CD4-positive, alpha-beta T cell treated with Interleukin-6 at 100 ng/mL for 8 hours (primary cell): ENCODE results near the gene TPT1.
"Not testable (repeated sequence)": the region's sequence is repeated elsewhere in the genome, so short reads cannot be mapped to it uniquely, and the experiment has no call there.

Experiments
- DNase-seq: peaks from one replicate; pipeline ENCODE4 v3.0.0-alpha.2; 2020; ENCODE audit warnings: mixed read lengths, low spot score

TPT1 gene

GRCh38 chr13:45341034-45341798 is at the start of gene TPT1:
TSS of gene TPT1 (minus strand) at chr13:45341183. CDS start at chr13:45341069, 114 bp downstream.
- peak; percentile 100 for DNase-seq

GRCh38 chr13:45390348-45390747 is 49.4 kb upstream of the TPT1 start:
- not testable (repeated sequence) for DNase-seq

- DNase-seq = no peak
These were observed 47.7 kb upstream of the TPT1 start for GRCh38 chr13:45388664-45389063.

GRCh38 chr13:45386892-45387575 is 46.1 kb upstream of the TPT1 start:
- DNase-seq = not testable (repeated sequence)

- no peak for DNase-seq
These were observed 45.0 kb upstream of the TPT1 start for GRCh38 chr13:45385907-45386553.

- no peak for DNase-seq
These were observed 44.3 kb upstream of the TPT1 start for GRCh38 chr13:45385320-45385719.

GRCh38 chr13:45384474-45385174 is 43.6 kb upstream of the TPT1 start:
- no peak for DNase-seq

- DNase-seq = not testable (repeated sequence)
These were observed 41.8 kb upstream of the TPT1 start for GRCh38 chr13:45382739-45383138.

- no peak for DNase-seq
These were observed 40.2 kb upstream of the TPT1 start for GRCh38 chr13:45381196-45381595.

GRCh38 chr13:45380708-45381107 is 39.7 kb upstream of the TPT1 start:
- DNase-seq = not testable (repeated sequence)

- not testable (repeated sequence) for DNase-seq
These were observed 38.5 kb upstream of the TPT1 start for GRCh38 chr13:45379516-45379915.

GRCh38 chr13:45378786-45379185 is 37.8 kb upstream of the TPT1 start:
- DNase-seq = not testable (repeated sequence)

GRCh38 chr13:45377314-45377713 is 36.3 kb upstream of the TPT1 start:
- not testable (repeated sequence) for DNase-seq

- not testable (repeated sequence) for DNase-seq
These were observed 35.7 kb upstream of the TPT1 start for GRCh38 chr13:45376651-45377050.

GRCh38 chr13:45374917-45375316 is 33.9 kb upstream of the TPT1 start:
- DNase-seq = no peak

GRCh38 chr13:45373162-45373547 is 32.2 kb upstream of the TPT1 start:
- DNase-seq = no peak

GRCh38 chr13:45372189-45373161 is 31.5 kb upstream of the TPT1 start:
- DNase-seq = no peak

GRCh38 chr13:45370922-45371406 is 30.0 kb upstream of the TPT1 start:
- DNase-seq = peak; percentile 49

- no peak for DNase-seq
These were observed 28.1 kb upstream of the TPT1 start for GRCh38 chr13:45369116-45369515.

GRCh38 chr13:45368571-45368970 is 27.6 kb upstream of the TPT1 start:
- DNase-seq = no peak

- DNase-seq = no peak
These were observed 27.0 kb upstream of the TPT1 start for GRCh38 chr13:45368005-45368404.
